ENCODE results near the gene IL1RAPL2.

The IL1RAPL2 gene

GRCh38 chrX:105273326-105273725, 707.3 kb downstream of the IL1RAPL2 start:
- DNase-seq (ENCODE audit: low spot score) = no peak

DNA sequence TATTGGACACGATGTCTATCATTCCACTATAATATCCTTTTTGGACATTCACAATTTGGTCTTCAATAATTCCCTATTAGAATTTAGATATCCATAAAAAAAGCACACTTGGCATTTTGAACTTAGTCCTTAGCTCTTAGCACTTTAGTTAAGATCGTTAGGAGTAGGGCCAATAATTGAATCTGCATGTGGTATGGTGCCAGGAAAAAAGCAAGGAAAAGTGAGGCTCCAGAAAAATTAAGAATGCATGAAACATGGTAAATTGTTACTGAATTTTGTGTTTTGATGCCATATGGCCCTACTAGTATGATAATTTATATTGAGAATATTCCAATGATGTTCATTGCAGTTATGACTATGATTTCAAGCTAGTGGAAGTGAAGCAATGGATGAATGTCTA, 708.1 kb downstream of the IL1RAPL2 start:
- DNase-seq (ENCODE audit: low spot score) = no peak

DNA sequence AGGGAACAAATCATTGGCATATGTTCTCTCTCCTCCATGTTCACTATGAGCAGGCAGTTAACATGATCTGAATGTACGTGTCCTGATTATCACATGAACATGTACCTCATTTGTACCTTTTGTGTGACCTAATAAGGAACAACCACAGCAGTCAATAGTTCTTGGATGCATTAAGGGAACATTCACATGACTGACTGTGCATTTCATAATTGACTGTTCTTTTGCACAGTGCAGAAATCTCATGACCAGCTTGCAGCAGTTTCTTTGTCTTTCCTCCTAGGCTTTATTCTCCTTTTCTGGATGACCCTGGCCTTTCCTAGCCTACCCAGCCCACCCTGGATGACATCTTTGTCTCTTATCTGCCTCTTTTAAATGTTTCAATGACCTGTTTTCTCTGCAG, 711.1 kb downstream of the IL1RAPL2 start:
- DNase-seq (ENCODE audit: low spot score) = no peak

- no peak for DNase-seq (ENCODE audit: low spot score)
These were observed 716.1 kb downstream of the IL1RAPL2 start for GRCh38 chrX:105282077-105282476.

DNA sequence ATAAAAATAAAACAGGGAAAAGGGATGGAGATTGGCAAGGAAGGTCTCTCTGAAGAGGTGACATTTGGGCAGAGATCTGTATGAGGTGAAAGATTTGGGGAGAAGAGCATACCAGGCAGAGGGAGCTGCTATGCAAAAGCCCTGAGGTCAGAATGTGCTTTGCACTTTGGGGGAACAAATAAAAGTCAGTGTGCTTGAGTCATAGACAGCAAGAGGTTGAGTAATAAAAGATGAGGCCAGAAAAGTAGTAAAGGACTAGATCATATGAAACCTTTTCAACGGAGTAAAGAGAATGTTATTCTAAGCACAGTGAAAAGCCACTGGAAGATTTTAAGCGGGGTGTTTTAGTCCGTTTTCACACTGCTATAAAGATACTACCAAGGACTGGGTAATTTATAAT, 731.0 kb downstream of the IL1RAPL2 start:
- DNase-seq (ENCODE audit: low spot score) = no peak

GRCh38 chrX:105299286-105299685, 733.3 kb downstream of the IL1RAPL2 start:
- DNase-seq (ENCODE audit: low spot score) = no peak

GRCh38 chrX:105302246-105302645, 736.2 kb downstream of the IL1RAPL2 start:
- DNase-seq (ENCODE audit: low spot score) = no peak

GRCh38 chrX:105307762-105308161, 741.8 kb downstream of the IL1RAPL2 start:
- no peak for DNase-seq (ENCODE audit: low spot score)

- DNase-seq (ENCODE audit: low spot score) = no peak
These were observed 747.6 kb downstream of the IL1RAPL2 start for GRCh38 chrX:105313596-105313995.

DNA sequence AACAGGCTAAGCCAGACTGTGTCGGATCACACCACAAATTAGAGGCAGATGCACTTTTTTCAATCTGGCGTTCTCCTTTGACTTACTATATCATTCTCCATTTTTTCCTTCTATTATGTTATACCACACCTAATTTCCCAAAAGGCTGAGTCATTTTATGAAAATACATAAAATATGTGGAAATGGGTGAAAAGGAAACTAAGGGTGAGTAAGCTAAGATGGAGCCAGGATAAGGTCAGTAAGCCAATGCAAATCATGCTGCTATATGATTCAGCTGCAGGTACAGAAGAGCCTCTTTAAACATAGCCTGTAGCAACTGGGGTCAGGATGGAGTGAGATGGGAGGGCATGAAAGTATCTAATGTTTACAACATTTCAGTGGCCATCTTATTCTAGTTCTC, 748.5 kb downstream of the IL1RAPL2 start:
- no peak for DNase-seq (ENCODE audit: low spot score)

DNA sequence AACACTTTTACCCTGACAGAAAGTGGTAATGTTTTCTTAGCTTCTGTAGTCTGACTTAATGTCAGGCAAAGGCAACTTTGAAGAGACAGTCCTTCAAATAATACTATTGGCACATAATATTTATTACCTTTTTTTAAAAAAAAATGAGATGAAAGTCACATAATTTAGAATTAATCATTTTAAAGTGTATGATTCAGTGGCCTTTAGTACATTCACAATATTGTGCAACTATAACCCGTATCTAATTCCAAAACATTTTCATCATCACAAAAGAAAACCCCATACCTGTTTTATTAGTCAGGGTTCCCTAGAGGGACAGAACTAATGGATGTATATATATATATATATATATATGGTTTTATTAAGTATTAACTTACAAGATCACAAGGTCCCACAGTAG, 749.2 kb downstream of the IL1RAPL2 start:
- DNase-seq (ENCODE audit: low spot score) = no peak

DNA sequence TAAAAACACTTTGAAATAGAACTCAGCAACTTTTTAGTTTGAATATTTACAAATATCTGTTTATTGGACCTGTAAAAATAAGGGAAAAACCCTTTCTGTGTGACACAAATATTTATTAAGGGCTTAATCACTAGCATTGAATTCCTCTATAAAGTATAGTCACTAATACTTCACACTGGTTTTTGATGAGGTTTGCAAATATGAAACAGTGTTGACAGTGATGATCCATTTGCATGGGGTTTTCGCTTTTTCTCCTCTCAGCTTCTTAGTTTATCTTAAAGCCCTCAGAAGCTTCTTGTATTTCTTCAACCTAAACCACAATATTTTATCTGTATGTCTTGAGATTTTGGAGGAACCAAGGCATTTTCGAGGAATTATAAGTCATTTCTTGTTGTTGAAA, 751.1 kb downstream of the IL1RAPL2 start:
- DNase-seq (ENCODE audit: low spot score) = no peak

GRCh38 chrX:105323928-105324327, 757.9 kb downstream of the IL1RAPL2 start:
- no peak for DNase-seq (ENCODE audit: low spot score)

- no peak for DNase-seq (ENCODE audit: low spot score)
These were observed 762.8 kb downstream of the IL1RAPL2 start for GRCh38 chrX:105328773-105329172.

DNA sequence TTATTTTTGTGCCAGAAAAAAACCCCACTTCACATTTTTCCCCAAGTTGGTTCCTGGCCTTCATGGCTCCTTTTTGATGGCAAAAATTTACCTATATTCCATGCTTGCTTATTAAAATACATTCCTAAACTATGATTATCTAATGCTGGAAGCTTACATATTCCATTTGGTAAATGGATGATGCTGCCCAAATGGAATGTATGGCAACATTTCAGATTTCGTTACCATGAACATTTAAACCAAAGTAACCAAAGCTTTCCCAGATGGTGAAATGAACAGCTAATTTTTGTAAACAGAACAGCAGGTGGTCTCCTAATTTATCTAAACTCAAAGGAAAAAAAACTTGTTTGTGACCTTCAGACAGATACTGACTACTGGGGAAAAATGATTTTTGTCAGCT, 765.2 kb downstream of the IL1RAPL2 start:
- DNase-seq (ENCODE audit: low spot score) = no peak

DNA sequence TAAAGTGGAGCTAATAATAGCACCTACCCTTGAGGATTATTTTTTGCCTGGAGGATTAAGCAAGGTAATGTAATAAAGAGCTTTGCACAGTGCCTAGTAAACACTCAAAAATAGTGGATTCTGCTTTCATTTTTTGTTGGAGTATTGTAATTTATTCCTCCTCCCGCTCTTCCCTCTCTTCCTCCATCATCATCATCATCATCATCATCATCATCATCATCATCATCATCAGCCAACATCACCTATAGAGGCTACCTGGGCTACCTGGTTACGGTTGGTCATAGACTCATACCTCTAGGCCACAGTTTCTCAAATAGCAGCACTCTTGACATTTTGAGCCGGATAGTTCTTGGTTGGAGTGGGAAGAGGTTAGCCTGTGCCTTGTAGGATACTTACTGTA, 781.4 kb downstream of the IL1RAPL2 start:
- no peak for DNase-seq (ENCODE audit: low spot score)

GRCh38 chrX:105349476-105349875, 783.5 kb downstream of the IL1RAPL2 start:
- no peak for DNase-seq (ENCODE audit: low spot score)

DNA sequence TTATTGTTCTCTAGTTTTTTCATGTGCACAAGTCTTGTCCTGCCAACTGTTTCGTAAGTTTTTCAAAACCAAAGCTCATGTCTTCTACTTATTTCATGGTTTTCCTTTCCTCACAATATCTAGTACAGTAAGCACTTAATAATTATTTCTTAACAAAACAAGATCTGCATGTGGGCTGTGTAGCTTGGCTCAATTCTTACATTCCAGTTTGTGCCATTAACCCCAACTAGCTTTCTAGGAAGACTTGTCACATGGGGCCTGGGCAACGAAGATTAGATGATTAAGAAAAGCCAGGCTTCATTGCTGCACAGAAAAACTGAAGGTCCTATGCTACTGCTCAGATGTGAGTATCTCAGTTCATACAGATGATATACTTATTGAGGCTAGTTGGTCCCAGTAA, 809.8 kb downstream of the IL1RAPL2 start:
- no peak for DNase-seq (ENCODE audit: low spot score)

DNA sequence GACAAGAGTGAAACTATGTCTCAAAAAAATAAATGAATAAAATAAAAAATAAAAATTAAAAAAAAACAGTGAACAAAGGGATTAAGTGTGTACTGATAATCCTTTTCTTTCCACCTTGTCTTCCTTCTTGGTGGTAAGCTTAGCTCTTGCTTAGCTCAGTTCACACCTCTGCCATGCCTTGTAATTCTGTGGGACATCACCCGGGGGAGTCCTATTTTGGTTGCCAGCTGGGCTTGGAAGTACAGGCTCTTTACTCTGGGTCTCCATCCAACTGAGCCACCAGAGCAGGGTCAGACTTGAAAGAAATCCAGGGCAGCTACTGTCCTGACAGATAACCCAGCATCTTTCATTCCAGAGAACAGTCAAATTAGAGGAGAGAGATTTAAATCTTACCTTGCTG, 858.7 kb downstream of the IL1RAPL2 start:
- no peak for DNase-seq (ENCODE audit: low spot score)

- no peak for DNase-seq (ENCODE audit: low spot score)
These were observed 885.4 kb downstream of the IL1RAPL2 start for GRCh38 chrX:105451401-105451800.

- no peak for DNase-seq (ENCODE audit: low spot score)
These were observed 892.8 kb downstream of the IL1RAPL2 start for GRCh38 chrX:105458846-105459245.

- DNase-seq (ENCODE audit: low spot score) = no peak
These were observed 894.4 kb downstream of the IL1RAPL2 start for GRCh38 chrX:105460376-105460775.

DNA sequence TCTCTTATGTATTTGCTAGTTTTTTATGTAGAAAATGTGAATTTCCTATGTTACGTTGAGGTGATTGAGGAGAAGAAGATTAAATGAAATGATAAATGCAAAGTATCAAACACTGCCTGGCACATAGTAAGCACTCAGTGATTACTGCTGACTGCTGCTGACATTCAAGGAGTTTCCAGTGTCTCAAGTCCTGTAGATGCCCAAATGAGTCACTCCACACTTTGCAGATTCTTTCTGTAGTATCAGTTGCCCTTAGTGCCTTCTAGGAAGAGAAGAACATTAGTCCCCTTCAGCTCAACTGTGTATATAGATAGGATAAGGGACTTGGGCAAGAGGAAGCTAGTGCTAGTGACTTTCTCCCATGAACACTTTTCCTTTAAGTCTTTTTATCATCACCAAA, 895.0 kb downstream of the IL1RAPL2 start:
- DNase-seq (ENCODE audit: low spot score) = no peak

DNA sequence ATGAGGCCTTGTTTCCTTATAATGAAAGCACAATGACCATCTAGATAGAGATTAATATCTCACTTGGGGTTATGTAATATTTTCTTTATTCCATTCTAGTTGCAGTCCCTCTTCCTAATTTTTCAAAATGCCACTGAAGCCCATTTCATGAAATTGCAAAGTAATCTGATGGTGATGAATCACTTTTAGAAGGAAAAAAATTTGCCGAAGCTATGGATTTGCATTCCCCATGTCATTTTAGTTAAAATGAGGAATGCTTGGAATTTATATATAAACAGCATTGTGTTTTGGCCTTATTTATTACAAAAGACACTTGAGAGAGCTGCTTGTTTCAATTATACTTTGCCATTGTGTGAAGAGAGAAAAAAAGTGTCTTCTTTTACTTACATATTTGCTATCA, 896.2 kb downstream of the IL1RAPL2 start:
- no peak for DNase-seq (ENCODE audit: low spot score)

DNA sequence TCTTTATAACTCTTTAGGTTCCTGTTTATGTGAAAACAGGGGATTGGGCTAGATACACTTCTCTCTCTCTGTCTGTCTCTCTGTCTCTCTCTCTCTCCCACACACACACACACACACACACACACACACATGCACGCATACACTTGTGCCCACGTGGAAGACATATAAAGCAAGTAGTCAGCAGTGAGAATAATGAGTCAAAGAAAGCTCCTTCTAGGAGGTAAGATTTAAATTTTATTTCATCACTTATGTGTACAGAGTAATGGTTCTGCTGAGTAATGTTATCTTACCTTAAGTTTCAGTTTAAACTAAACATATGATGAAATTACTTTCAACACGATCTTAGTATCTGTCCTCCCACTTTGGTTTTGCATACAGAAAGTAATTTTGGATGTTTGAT, 897.5 kb downstream of the IL1RAPL2 start:
- DNase-seq (ENCODE audit: low spot score) = no peak

All from HuH-7 (cell line).